HG03565 (cell line): ENCODE data around the gene MGAT4A.
"Not testable (repeated sequence)": the region's sequence is repeated elsewhere in the genome, so short reads cannot be mapped to it uniquely, and the experiment has no call there.

Experiments
- ATAC-seq: cut with Tn5 transposase; IDR thresholded peaks from one replicate; pipeline ENCODE4 v1.9.1; 2021; ENCODE audit warnings: mild to moderate bottlenecking, moderate library complexity; ENCODE audit not compliant: unreplicated experiment

Gene MGAT4A

DNA sequence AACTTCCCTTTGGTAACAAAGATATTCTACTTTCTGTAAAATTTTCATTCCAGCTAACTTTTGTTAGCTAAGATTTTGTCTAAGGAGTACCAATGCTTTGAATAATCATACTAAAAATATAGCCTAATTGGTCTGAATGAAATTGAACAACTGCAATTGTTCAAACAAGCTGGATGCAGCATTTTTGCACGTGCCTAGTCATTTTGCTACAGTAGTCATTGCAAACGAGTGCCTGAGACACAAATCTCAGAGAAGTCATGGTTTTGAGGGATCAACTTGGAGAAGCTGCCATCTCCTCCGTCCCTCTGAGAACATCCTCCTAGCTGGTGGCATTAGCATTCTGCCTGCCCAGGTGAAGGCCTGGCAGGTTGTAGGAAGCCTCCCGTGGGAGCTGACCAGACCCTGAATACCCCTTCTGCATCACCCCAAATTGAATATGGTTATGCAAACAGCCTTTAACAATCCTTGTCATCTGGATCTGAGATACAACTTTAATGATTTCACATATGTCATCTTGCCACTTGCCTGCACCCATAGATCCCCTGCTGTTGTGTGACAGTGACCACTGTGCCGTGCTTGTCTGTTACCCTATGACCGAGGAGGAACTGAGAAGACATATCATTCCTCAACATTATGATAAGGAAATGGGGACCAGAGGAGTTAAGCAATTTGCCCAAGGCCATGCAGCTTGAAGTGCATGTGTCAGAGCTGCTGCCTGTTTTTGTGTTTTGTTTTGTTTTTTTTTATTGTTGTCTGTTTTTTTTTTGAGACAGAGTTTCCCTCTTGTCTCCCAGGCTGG, 29.1 kb upstream of the MGAT4A start:
- ATAC-seq, result no peak

DNA sequence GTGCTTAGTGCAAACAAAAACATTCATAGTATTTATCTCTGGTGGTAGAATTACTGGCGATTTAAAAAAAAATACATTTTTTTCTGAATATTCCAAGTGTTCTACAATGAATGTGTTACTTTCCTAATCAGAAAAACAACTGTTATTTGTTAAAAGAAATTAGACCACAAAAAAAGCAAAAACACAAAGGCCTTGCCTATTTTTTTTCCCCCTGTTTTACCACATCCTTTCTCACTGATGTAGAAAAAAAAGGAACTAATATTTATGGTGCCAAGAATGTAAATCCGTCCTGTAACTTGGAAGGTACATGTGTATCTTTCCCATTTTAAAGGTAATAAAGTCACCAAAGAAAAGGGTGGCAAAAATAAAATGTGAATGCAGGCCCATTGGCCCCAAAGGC, 28.4 kb upstream of the MGAT4A start:
- no peak for ATAC-seq

GRCh38 chr2:98757904-98758421, 27.0 kb upstream of the MGAT4A start:
- peak; percentile 81 for ATAC-seq

DNA sequence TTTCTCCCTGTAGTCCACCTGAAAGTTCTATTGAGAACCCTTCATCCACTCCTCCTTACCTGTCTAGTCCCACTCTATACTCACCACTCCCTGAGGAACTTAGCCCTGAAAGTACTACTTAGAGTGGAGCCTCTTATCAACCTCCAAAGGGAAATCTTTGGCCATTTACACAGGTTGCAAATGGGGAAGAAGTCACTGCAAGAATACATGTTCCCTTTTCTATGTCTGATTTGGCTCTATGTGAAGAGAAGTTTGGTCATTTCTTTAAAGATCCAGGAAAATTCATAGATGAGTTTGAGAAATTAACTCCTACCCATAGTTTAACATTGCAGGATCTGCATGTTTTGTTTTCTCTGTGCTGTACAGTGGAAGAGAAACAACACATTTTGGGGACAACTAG, 22.9 kb upstream of the MGAT4A start:
- no peak for ATAC-seq

GRCh38 chr2:98752711-98753110, 21.8 kb upstream of the MGAT4A start:
- ATAC-seq, result not testable (repeated sequence)

DNA sequence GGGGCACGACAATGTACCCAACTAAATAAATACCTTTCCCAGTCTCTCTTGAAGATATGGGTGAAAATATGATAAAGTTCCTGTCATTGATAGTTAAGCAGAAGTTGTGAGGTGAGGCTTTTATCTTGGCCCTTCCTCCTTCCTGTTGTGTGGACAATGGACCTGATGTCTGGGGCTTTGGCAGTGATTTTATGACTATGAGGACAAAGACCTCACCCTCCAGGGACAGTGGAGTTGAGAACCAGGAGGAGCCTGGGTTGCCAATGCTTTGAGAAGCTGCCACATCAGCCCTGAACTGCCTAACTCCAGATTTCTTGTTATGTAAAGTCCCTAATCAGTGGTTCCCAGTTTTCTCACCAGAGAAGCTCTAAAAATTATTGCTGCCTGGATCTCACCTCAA, 20.8 kb upstream of the MGAT4A start:
- no peak for ATAC-seq

DNA sequence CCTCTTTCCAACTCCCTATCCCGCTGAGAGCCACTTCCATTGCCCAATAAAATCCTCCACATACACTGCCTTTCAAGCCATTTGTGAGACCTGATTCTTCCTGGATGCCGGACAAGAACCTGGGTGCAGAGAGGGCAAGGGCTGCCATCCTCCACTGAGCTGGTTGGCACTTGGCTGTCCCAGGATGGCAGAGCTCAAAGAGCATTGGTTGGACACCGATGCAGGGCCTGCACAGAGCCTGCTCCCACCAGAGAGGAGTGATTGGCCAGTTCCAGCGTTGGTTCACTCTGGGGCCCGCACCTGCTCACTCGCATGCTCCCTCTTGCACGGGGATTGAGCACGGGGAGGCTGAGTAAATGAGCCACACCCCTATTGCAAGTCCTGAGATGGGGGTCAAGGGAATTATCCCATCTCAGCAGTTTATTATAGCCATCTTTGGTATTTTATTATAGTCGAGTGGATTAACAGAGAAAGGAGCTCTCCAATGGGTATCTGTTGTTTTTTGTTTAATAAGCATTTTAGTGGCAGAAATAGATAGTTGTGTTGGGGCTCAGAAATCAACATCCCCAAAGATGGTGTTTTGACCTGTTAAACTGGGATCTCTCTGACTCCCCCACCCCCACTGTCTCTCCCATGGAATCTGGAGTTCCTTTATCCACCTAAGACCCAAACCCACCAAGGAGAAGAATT, 19.8 kb upstream of the MGAT4A start:
- ATAC-seq, result no peak

DNA sequence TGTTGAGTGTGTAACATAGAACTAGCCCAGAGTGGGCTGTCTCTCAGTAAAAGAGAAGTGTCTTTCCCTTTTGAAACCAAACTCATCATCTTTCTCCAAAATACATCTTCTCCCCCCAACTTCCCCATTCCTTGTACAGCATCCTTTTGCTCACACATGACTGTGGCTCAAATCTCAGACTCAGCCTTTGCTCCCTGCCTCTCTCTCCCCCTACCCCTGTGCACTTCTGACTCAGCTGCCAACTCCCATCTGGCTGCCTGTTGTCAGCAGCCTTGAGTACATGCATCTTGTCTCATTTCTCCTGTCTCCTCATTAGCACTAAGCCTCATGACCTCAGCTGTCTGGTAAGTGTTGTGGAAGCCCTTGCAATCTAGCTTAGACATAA, 18.1 kb upstream of the MGAT4A start:
- ATAC-seq, result no peak

DNA sequence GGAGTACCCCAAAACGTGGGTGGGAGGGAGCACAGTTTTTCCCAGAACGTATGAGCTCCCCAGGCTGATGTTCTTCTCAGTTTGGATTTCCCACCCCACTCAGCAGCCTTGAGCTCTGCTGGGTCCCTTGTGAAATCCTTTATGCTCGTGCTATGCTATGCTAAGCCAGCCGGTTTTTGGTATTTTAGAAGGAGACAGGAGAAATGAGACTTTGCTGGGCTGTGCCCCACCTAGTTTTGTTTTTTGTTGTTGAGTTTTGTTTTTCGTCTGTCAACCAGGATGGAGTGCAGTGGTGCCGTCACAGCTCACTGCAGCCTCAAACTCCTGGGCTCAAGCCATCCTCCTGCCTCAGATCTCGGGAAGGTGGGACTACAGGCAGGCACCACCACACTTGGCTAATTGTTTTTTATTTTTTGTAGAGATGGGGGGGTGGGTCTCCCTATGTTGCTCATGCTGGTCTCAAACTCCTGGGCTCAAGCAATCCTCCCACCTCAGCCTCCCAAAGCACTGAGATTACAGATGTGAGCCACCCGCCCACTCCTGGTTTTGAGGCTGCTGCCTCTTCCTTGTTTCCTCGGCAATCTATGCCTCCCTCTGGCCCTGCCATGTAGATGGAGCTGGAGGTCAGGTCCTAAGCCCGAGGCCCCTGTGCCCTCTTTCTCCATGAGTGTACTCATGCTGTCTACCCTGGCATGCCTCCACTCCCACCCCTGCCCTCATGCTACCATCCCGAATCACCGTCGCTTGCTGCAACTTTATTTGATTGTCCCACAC, 17.5 kb upstream of the MGAT4A start:
- no peak for ATAC-seq

DNA sequence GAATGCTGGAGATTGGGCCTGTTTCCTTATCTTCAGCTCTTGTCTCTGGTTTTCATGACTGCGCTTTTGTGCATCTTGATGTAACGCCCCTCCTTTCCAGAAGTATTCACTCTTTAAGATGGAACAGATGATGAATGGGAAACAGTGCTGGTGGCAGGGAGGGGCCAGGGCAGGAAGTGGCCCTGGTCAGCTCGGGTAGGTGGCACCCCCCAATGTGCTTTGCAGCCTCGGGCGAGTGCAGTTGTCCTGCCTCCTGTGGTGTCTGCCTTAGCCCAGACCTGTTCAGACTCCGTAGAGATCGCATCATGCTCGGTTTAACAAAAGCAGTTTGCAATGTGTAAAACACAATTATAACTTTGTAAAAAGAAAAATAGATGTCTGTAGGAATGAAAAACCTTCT, 17.0 kb upstream of the MGAT4A start:
- ATAC-seq, result no peak

GRCh38 chr2:98746426-98746825, 15.5 kb upstream of the MGAT4A start:
- ATAC-seq, result no peak

DNA sequence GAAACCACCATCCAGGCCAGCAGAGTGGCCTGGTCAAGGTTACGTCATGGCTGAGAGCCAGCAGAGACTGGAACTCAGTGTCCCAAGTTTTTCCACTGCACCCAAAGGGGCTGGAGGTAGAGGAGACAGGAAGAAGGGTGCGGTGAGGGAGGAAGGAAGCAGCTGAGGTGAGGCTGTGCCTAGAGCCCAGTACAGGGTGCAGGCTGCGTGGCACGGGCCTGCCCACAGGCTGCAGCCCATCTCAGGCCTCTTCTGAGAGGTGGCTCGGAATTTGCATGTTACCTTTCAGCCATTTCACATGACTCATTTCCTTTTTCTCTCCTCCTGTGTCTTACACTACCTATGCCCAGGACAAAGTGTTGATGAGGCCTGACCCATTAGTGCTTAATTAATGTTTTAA, 13.7 kb upstream of the MGAT4A start:
- no peak for ATAC-seq

DNA sequence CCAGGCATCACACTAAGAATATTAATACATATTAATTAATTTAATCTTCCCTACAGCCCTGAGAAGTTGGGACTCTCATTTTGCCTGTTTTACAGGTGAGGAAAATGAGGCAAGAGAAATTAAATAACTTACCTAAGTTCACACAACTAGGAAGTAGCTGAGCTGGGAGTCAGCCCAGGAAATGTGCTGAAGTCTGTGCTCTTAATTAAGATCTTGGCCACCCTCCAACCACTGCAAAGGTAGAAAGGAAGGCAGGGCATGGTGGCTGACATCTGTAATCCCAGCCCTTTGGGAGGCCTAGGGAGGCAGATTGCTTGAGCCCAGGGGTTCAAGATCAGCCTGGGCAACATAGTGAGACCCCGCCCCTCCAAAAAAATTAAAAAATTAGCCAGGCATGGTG, 12.9 kb upstream of the MGAT4A start:
- ATAC-seq, result no peak

DNA sequence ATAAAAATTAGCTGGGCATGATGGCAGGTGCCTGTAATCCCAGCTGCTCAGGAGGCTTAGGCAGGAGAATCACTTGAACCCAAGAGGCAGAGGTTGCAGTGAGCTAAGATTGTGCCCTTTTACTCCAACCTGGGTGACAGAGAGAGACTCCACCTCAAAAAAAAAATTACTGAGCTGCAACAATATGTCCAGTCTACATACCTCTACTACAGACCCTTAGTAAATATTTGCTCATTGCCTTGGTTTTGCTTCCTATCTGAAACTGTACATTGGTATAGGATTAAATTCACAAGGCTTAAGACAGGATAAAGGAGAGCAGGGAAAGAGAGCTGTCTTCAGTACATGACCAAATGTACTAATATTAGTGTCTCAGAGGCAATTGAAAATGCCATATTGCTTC, 8.1 kb upstream of the MGAT4A start:
- ATAC-seq, result no peak

DNA sequence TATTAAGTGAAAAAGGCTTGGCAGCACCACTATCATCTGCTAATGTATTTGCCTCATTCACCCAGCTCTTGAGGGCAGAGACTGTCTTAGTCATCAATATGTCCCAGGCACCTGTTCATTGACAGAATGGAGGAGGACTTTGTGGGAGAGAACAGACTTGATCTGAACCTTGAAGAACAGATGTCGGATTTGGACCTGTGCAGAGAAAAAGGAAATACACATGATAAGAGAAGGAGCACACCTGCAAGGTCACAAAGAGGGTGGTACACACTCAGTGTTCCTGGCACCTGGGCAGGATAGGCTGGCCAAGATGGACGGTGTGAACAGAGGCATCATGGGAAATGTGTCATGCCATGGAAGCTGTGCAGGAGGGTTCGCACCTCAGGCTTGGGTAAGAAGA, 7.4 kb upstream of the MGAT4A start:
- ATAC-seq, result no peak

DNA sequence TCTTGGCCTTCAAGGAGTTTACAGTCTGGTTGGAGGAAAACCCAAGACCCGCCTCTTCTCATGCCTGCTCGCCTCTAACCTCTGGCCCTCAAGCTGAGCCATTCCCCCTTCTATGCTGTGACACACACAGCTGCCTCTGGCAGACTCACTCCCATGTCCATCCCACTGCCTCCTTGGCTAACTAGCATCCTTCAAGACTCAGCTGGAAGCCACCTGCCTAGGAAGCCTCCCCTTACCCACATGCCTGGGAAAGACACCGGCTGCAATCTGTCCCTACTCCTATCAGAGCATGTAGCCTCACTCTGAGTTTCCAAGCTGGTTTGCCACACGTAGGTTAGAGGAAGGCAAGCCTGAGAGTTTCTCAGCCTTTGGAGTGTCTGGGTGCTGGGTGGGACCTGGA, 6.9 kb upstream of the MGAT4A start:
- ATAC-seq, result no peak

DNA sequence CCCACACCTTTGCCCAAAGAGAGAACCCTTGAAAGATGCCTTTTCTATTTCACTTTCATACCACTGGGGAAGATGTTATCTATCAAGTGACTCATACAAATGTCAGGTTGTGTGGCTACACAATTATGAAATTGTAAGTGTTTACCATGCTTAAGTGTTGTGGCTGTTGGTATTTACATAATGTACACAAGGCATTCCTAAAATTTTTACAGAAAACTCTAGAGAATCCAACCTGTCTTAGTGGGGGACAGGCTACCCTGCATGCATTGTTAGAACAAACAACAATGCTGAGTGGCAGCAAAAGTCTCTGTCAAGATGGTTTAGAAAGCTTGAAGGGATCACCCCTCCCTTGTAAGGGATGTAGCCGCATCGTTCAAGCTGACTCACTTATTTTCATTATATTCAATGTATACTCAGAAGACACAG, 5.5 kb upstream of the MGAT4A start:
- ATAC-seq, result no peak

DNA sequence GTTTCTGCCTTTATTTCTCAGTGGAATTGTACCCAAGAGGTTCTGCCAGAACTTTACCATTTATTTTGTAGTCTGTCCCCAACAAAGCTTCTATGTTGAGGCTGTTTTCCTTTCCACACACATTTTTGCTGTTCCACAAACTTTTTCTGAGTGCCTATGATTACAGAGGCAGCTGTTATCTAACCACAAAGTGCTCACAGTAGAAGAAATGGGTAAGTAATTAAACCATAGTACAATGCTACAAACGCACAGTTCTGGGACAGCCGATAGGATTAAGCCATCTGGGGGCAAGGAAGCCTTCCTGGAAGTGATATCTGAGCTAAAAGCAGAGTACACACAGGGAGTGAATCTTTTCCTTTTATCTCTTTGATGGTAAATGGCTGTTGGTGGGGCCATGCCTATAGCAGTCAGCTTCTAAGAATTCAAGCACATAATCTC, 3.9 kb upstream of the MGAT4A start:
- no peak for ATAC-seq

DNA sequence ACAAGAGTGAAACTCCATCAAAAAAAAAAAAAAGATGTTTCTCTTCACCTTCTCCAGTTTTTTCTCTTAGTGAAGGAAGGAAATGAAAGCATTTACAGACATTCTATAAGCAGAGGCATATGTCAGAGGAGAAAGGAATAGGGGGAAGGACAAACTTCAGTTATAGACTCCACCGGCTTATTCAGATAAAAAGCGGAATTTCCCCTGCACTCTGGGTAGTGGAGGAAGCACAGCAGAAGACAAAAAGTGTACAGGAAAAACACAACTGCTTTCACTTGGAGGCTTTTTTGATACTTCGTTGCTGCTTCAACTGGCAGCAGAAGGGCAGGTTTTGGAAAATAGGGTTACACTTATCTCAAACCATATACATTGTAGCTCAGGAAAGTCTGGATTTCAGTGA, 3.2 kb upstream of the MGAT4A start:
- ATAC-seq, result no peak

DNA sequence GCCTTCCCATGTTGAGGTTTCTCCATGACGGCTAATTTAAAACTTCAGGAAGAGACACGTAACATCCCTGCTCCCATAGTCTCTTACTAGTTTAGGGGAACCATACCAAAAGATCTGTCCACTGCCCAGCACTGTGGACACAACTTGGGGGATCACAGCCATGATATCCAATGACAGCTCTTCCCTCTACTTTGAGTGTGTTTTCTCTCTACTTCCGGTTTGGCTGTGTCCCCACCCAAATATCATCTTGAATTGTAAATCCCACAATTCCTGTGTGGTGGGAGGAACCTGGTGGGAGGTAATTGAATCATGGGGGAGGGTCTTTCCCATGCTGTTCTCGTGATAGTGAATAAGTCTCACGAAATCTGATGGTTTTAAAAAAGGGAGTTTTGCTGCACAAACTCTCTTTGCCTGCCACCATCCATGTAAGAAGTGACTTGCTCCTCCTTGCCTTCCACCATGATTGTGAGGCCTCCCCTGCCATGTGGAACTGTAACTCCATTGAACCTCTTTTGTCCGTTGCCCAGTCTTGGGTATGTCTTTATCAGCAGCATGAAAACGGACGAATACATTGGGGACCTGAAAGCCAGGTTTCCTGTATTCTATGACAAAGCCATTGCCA, 1.6 kb upstream of the MGAT4A start:
- no peak for ATAC-seq

- ATAC-seq, result no peak
Measured at GRCh38 chr2:98731894-98732349, 990 bp upstream of the MGAT4A start.
